ENCODE results near the gene VTI1A. TPM values are rescaled to one million over a fixed set of nuclear protein-coding genes. Genes with fewer than 3 reads are reported as not detected.
"Not testable (repeated sequence)": the region's sequence is repeated elsewhere in the genome, so short reads cannot be mapped to it uniquely, and the experiment has no call there.

The VTI1A gene
- total RNA-seq, 1 experiment from 2014 or later = 22.0 TPM

DNA sequence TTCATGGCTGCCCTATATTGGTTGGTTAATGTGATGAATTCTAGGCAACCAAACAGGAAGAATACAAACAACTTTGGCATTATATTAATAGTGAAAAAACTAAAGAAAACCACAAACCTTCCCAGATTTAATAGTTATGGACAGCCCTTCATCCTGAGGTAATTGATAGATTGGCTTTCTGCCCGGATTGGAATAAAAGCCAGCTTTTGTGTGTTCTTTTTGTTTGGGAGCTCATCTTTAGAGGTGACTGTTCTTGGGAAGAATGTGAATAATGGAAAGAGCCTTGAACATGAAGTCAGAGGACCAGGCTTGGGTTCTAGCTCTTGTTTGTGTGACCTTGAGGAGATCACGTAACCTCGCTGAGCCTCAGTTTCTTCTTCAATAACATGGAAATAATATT, 92.3 kb downstream of the VTI1A start:
- no peaks in the 10 kb centered on the region for H3K9me3 ChIP-seq (ENCODE audit: control insufficient read depth, low read depth, low read length)
- no peak overlapping the region for H3K14ac ChIP-seq (ENCODE audit: insufficient read depth, low read length)
- H3K79me1 ChIP-seq (ENCODE audit: insufficient read depth, low read depth, low read length, poor library complexity, severe bottlenecking) = no peaks in the 10 kb centered on the region
- no peak for TF ChIP-seq CTCF (conservative IDR thresholded peaks at IDR 0.05)
- H4K91ac ChIP-seq (ENCODE audit: insufficient read length, low read depth, low read length) = no peak overlapping the region
- no peak overlapping the region for H2BK12ac ChIP-seq (ENCODE audit: insufficient read length, low read depth, low read length)
- no peak for DNase-seq
- Mint-ChIP-seq H3K4me1 (peaks cover 6 to 7% of the 10 kb centered on the region in 2 experiments), H3K27me3 (ENCODE audit: low read depth) (no peaks in the 10 kb centered on the region; the same call in 1 of the 2 replicates), H3K9me3 (peaks cover 5 to 6% of the 10 kb centered on the region in 2 experiments; a peak in 4 of 5 replicates), H3K36me3 (ENCODE audit: insufficient read depth in 1 of 3, low read depth in 3 of 3) (peaks cover 4 to 22% (median 6%) of the 10 kb centered on the region in 3 experiments; a peak in 6 of 7 replicates), H3K27ac (no peak overlapping the region), H3K4me3 (no peak overlapping the region)
- no peak overlapping the region for H2BK20ac ChIP-seq (ENCODE audit: low read depth, low read length, poor library complexity, severe bottlenecking)
- no peak overlapping the region for H3K18ac ChIP-seq (ENCODE audit: insufficient read length, low read depth, low read length)
- no peaks in the 10 kb centered on the region for H3K27me3 ChIP-seq (ENCODE audit: insufficient read depth, low read length)
- no peak overlapping the region for H3K56ac ChIP-seq (ENCODE audit: insufficient read length, low read depth, low read length)
- H2BK15ac ChIP-seq (ENCODE audit: low read depth, low read length) = no peak overlapping the region
- H3K9ac ChIP-seq (ENCODE audit: extremely low read depth, insufficient read length, low read length) = no peak overlapping the region
- no peak overlapping the region for H3K4me2 ChIP-seq (ENCODE audit: insufficient read depth, insufficient read length, low read length)
- no peak overlapping the region for H4K5ac ChIP-seq (ENCODE audit: insufficient read length, low read depth, low read length)
- no peaks in the 10 kb centered on the region; the same call in 1 of the 2 replicates for H3K4me1 ChIP-seq (ENCODE audit: insufficient read depth, low read length)
- no peak overlapping the region for H2AFZ ChIP-seq (ENCODE audit: low read length)
- no peak overlapping the region for H2BK120ac ChIP-seq (ENCODE audit: low read depth, low read length, poor library complexity, severe bottlenecking)
- no peak overlapping the region for H3K23ac ChIP-seq (ENCODE audit: insufficient read length, low read depth, low read length)
- no peak overlapping the region for H2AK5ac ChIP-seq (ENCODE audit: insufficient read length, low read length)
- H3K4ac ChIP-seq (ENCODE audit: low read depth, low read length) = no peak overlapping the region
- H3K79me2 ChIP-seq (ENCODE audit: insufficient read depth, low read length) = no peaks in the 10 kb centered on the region
- H4K8ac ChIP-seq (replicated peaks; ENCODE audit: insufficient read length, low read depth, low read length) = no peak overlapping the region
- no CpG with 5 or more reads among the region's 3 CpGs for WGBS (ENCODE audit: extremely low coverage, insufficient read length, low lambda C conversion rate)
- no peak overlapping the region for H3K27ac ChIP-seq (ENCODE audit: insufficient read length, low read depth, low read length)
- H4K20me1 ChIP-seq (ENCODE audit: control insufficient read depth, insufficient read depth, insufficient read length) = no peaks in the 10 kb centered on the region
- H2BK5ac ChIP-seq (ENCODE audit: insufficient read length, low read length) = no peak overlapping the region
- H3T11ph ChIP-seq (ENCODE audit: low read length) = no peak overlapping the region
- H3K23me2 ChIP-seq (ENCODE audit: insufficient read length, low read depth, low read length, poor library complexity, severe bottlenecking) = no peaks in the 10 kb centered on the region

GRCh38 chr10:112542823-112543222, 95.8 kb downstream of the VTI1A start:
- H3K4me1 ChIP-seq (ENCODE audit: insufficient read depth, low read length); H3K27me3 ChIP-seq (ENCODE audit: insufficient read depth, low read length); H3K27ac Mint-ChIP-seq; H3K27ac ChIP-seq (ENCODE audit: insufficient read length, low read depth, low read length); H3K23ac ChIP-seq (ENCODE audit: insufficient read length, low read depth, low read length); H3K23me2 ChIP-seq (ENCODE audit: insufficient read length, low read depth, low read length, poor library complexity, severe bottlenecking); H4K5ac ChIP-seq (ENCODE audit: insufficient read length, low read depth, low read length); H4K20me1 ChIP-seq (ENCODE audit: control insufficient read depth, insufficient read depth, insufficient read length); H3K4me3 Mint-ChIP-seq; H3K9me3 ChIP-seq (ENCODE audit: control insufficient read depth, low read depth, low read length); H2BK12ac ChIP-seq (ENCODE audit: insufficient read length, low read depth, low read length); H4K8ac ChIP-seq (replicated peaks; ENCODE audit: insufficient read length, low read depth, low read length); H3K4ac ChIP-seq (ENCODE audit: low read depth, low read length); H2BK5ac ChIP-seq (ENCODE audit: insufficient read length, low read length); H3K79me1 ChIP-seq (ENCODE audit: insufficient read depth, low read depth, low read length, poor library complexity, severe bottlenecking); H3K4me2 ChIP-seq (ENCODE audit: insufficient read depth, insufficient read length, low read length); H3K79me2 ChIP-seq (ENCODE audit: insufficient read depth, low read length); H3K56ac ChIP-seq (ENCODE audit: insufficient read length, low read depth, low read length); H2AFZ ChIP-seq (ENCODE audit: low read length); H2BK15ac ChIP-seq (ENCODE audit: low read depth, low read length); DNase-seq; H3K18ac ChIP-seq (ENCODE audit: insufficient read length, low read depth, low read length); H3K9ac ChIP-seq (ENCODE audit: extremely low read depth, insufficient read length, low read length); H4K91ac ChIP-seq (ENCODE audit: insufficient read length, low read depth, low read length); H3T11ph ChIP-seq (ENCODE audit: low read length); H2BK120ac ChIP-seq (ENCODE audit: low read depth, low read length, poor library complexity, severe bottlenecking); H2AK5ac ChIP-seq (ENCODE audit: insufficient read length, low read length); H3K27me3 Mint-ChIP-seq (ENCODE audit: low read depth); H3K9me3 Mint-ChIP-seq; H3K14ac ChIP-seq (ENCODE audit: insufficient read depth, low read length); H2BK20ac ChIP-seq (ENCODE audit: low read depth, low read length, poor library complexity, severe bottlenecking); H3K4me1 Mint-ChIP-seq: not testable (repeated sequence)
- peaks cover 4 to 22% (median 6%) of the 10 kb centered on the region in 3 experiments; a peak in 6 of 7 replicates for H3K36me3 Mint-ChIP-seq (ENCODE audit: insufficient read depth in 1 of 3, low read depth in 3 of 3)
- no CpG with 5 or more reads among the region's 5 CpGs for WGBS (ENCODE audit: extremely low coverage, insufficient read length, low lambda C conversion rate)

All from H9 (cell line).